HepG2 (cell line): ENCODE measurements around the gene GNAI2.

Source experiments
- CTCF ChIP-seq: sonication (generic); formaldehyde crosslinking; IDR thresholded peaks from 2 replicates; pipeline ENCODE4 v1.5.0; 2020; ENCODE audit warnings: mild to moderate bottlenecking, missing genetic modification reagents, moderate library complexity
- ERF ChIP-seq: IDR thresholded peaks from 2 replicates; pipeline ENCODE4 v1.6.1; 2018; ENCODE audit warnings: missing biosample characterization, missing genetic modification reagents
- LBX2 ChIP-seq: sonication (generic); formaldehyde crosslinking; IDR thresholded peaks from 2 replicates; pipeline ENCODE4 v1.5.0; 2020; ENCODE audit warnings: missing genetic modification reagents, mild to moderate bottlenecking, borderline replicate concordance
- LRRFIP1 ChIP-seq: sonication (generic); formaldehyde crosslinking; conservative IDR thresholded peaks from 2 replicates; pipeline ENCODE4 v1.4.0; 2020; ENCODE audit warnings: missing genetic modification reagents
- MTERF4 ChIP-seq: sonication (generic); formaldehyde crosslinking; IDR thresholded peaks from 2 replicates; pipeline ENCODE4 v1.8.0; 2023; ENCODE audit warnings: mild to moderate bottlenecking, missing genetic modification reagents
- MYC ChIP-seq: sonication (generic); formaldehyde crosslinking; IDR thresholded peaks from 2 replicates; pipeline ENCODE4 v1.9.0; 2021; ENCODE audit warnings: missing genetic modification reagents, borderline replicate concordance
- NCOA1 ChIP-seq: sonication (generic); formaldehyde crosslinking; IDR thresholded peaks from 2 replicates; pipeline ENCODE4 v1.9.0; 2021; ENCODE audit warnings: missing genetic modification reagents
- SP2 ChIP-seq: sonication (generic); formaldehyde crosslinking; IDR thresholded peaks from 2 replicates; pipeline ENCODE4 v1.5.1; 2020; ENCODE audit warnings: mild to moderate bottlenecking, missing genetic modification reagents
- ZBTB21 ChIP-seq: sonication (generic); formaldehyde crosslinking; IDR thresholded peaks from 2 replicates; pipeline ENCODE4 v1.4.0; 2020; ENCODE audit warnings: missing genetic modification reagents
- ZBTB46 ChIP-seq: sonication (generic); formaldehyde crosslinking; IDR thresholded peaks from 2 replicates; pipeline ENCODE4 v1.4.0; 2020; ENCODE audit warnings: mild to moderate bottlenecking, missing genetic modification reagents, borderline replicate concordance
- ZFX ChIP-seq: sonication (generic); formaldehyde crosslinking; IDR thresholded peaks from 2 replicates; pipeline ENCODE4 v1.4.0; 2020; ENCODE audit warnings: mild to moderate bottlenecking, low read depth, missing genetic modification reagents, moderate library complexity
- ZNF782 ChIP-seq: sonication (generic); formaldehyde crosslinking; IDR thresholded peaks from 2 replicates; pipeline ENCODE4 v1.4.0; 2020; ENCODE audit warnings: missing genetic modification reagents, mild to moderate bottlenecking, borderline replicate concordance

GRCh38 chr3:50275141-50275995, 39.4 kb downstream of the GNAI2 start:
- TF ChIP-seq ERF (CRISPR knock-in tag) (no peak), ZBTB46 (CRISPR knock-in tag) (no peak), MYC (no peak), CTCF (CRISPR knock-in tag) (no peak), LBX2 (CRISPR knock-in tag) (no peak), ZNF782 (CRISPR knock-in tag) (no peak), LRRFIP1 (CRISPR knock-in tag) (no peak), ZFX (CRISPR knock-in tag) (no peak), SP2 (CRISPR knock-in tag) (no peak), MTERF4 (CRISPR knock-in tag) (no peak), ZBTB21 (CRISPR knock-in tag) (no peak), NCOA1 (CRISPR knock-in tag) (no peak)
